DMS53 treated with DMSO at 0.1 percent for 48 hours (cell line): ENCODE results near the gene DPH2.
A peak's percentile ranks its signal among the peaks of the same experiment; 100 is the strongest.

Source experiments
- DNase-seq: peaks from one replicate; lab custom pipeline; 2025; ENCODE audit not compliant: unreplicated experiment; lab: John Stamatoyannopoulos, UW

Gene DPH2

DNA sequence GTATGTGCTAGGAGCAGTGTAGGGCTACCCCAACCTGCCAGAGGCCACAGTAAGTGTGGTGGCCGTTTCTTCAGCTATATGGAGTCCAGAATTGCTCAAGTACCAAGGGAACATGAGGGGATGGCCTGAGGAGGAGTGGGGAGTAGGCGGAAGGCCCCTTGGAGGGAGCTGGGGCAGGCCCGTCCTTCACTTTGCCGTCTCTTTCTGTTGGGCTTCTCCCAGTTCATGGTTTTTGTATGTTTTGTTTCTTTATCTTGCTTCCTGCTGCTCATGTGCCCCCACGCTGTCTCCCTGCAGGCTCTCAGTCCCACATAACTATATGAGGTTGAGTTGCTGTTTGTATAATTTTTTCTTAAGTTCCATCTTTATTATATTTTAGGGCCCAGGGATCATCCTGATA is 5.9 kb upstream of the DPH2 start:
- DNase-seq: no peak

DNA sequence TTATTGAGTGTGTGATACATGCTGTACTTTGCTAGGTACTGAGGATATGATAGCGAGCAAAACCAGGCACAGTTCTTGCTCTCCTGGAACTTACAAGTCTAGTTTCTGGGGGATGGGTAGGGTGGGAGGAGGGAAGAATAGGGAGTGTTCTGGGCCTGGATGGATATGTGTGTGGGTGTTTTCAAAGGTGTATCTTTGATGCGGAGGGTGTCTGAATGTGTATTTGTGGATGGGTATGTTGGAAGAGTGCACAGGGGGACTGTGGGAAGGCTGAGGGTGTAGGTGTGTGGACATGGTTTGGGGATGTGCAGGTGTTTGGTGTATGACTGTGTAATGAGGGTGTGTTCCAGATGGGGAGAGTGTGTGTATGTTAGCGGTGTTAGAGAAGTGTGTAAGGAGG is 4.5 kb upstream of the DPH2 start:
- DNase-seq: no peak

DNA sequence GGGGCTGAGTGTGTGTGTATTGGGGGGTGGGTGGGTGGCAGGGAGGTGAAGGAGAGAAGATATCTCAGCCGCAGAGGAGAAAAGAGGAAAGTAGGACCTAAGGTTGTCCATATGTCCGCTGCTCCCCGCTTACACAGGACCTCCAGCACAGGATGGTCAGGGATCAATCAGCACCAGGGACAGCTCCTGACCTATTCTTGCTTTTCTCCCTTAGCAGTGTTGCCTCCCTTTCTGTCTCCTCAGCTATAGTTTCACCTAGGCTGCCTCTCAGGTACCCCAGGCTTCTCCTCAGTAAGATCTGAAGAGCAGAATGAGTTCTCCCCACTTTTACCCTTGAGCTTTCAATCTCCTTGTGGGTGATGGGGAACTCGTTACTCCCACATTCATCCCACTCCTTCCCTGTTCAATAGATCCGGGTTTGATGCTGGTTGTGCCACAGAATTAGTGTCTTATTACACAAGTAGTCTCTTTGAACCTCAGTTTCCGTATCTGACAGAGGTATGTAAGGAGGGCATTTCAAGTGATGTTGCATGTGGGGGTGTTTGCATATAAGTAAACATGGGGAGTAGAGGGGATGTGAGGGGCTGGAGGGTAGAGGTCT is 1.4 kb upstream of the DPH2 start:
- DNase-seq: no peak

DNA sequence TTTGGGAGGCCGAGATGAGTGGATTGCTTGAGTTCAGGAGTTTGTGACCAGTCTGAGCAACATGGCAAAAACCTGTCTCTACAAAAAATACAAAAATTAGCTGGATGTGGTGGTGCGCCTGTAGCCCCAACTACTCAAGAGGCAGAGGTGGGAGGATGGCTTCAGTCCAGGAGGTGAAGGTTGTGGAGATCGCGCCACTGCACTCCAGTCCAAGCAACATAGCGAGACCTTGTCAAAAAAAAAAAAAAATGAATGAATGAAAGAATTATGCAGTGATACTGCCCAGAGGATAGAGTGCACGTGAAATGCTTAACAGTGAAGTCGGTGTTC is 429 bp upstream of the DPH2 start:
- no peak for DNase-seq

DNA sequence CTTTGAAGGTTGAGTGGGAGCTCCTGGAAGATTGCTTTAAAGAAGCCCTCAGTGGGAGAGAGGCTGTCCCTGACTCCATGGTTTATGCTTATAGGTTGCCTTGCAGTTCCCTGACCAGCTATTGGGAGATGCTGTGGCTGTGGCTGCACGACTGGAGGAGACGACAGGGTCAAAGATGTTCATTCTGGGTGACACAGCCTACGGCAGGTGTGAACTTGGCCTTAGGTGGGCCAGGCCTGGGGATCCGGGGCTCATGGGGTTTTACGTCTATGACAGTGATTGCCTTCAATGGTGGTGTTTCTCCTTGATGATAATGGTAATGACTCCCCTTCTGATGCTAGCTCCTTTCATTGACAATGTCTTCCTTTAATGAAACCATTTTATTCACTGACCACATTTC is 692 bp downstream of the DPH2 start:
- DNase-seq: no peak

DNA sequence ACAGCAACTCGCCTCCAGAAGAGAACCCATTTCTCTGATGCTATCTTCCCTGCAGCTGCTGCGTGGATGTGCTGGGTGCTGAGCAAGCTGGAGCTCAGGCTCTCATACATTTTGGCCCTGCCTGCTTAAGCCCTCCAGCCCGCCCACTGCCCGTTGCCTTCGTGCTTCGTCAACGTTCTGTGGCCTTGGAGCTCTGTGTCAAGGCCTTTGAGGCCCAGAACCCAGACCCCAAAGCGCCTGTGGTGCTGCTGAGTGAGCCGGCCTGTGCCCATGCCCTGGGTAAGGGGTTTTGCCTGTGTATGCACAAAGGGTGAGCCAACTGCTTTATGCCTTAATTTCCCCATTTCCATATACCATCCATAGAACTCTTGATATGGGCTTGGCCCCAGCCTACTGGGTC is 1.1 kb downstream of the DPH2 start:
- DNase-seq: no peak

DNA sequence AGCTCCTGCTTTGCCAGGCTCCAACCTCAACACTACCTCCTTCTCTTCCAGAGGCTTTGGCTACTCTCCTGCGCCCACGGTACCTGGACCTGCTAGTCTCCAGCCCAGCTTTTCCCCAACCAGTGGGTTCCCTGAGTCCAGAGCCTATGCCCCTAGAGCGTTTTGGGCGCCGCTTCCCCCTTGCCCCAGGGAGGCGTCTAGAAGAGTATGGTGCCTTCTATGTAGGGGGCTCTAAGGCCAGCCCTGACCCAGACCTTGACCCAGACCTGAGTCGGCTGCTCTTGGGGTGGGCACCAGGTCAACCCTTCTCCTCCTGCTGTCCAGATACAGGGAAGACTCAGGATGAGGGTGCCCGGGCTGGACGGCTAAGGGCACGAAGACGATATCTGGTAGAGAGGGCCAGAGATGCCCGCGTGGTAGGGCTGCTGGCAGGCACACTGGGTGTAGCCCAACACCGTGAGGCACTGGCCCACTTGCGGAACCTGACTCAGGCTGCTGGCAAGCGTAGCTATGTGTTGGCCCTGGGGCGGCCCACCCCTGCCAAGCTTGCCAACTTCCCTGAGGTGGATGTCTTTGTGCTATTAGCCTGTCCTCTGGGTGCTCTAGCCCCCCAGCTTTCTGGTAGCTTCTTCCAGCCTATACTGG is 1.6 kb downstream of the DPH2 start:
- no peak for DNase-seq

DNA sequence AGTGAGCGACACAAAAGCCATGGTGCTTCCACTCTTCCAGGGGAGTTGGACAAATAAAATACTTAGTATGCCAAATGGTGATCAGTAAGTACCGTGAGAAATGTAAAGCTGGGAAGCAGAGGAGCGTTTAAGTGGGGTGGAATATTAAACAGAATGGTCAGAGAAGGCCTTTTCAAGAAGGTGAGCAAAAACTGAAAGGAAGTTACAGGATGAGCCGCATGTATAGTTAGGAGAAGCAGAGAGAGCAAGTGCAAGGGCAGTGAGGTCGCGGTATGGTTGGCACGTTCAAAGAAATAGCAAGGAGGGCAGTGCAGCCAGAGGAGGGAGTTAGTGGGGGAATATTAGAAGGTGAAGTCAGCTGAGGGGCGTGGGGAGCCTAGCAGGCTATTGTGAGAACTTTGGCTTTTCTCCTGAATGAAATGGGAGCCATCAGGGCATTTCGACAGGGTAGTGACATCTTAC is 4.2 kb downstream of the DPH2 start:
- peak; percentile 48 for DNase-seq

DNA sequence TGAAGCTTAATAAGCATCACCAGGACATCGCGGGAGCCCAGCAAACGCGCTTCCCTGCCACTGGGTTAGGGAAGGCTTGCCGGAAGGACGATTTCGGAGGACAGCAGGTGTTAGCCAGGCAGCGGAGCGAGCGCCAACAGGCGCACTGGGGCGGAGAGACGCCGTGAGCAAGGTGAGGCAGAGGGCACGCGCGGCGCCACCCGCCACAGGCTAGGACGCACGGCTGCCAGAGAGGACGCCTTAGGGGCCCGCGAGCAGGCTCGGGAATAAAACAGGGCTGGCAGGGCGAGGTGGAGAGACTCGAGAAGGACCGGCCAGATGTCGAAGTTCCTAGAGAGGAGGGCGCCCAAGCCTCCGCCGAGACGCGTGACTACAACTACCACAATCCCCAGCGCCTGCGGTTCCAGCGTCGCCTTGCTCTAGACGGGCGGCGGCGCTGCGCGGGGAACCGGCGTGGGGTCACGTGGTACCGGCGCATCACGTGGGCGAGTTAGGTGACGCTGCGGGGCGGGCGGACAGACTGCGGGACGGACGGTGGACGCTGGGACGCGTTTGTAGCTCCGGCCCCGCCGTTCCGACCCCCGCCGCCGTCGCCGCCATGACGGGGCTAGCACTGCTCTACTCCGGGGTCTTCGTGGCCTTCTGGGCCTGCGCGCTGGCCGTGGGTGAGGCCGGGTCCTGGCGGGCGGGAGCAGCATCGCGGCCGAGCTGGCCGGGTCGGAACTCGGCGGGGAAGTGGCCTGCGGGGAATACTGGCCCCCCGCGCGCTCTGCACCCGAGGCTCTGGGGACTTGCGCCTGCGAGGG is 4.8 kb downstream of the DPH2 start, which contains the start of gene ATP6V0B:
Gene ATP6V0B, plus strand, starts transcription at position 518 of the 806 bp plus-strand sequence. Its CDS starts 81 bp downstream, at position 599.
- peak; percentile 90 for DNase-seq

DNA sequence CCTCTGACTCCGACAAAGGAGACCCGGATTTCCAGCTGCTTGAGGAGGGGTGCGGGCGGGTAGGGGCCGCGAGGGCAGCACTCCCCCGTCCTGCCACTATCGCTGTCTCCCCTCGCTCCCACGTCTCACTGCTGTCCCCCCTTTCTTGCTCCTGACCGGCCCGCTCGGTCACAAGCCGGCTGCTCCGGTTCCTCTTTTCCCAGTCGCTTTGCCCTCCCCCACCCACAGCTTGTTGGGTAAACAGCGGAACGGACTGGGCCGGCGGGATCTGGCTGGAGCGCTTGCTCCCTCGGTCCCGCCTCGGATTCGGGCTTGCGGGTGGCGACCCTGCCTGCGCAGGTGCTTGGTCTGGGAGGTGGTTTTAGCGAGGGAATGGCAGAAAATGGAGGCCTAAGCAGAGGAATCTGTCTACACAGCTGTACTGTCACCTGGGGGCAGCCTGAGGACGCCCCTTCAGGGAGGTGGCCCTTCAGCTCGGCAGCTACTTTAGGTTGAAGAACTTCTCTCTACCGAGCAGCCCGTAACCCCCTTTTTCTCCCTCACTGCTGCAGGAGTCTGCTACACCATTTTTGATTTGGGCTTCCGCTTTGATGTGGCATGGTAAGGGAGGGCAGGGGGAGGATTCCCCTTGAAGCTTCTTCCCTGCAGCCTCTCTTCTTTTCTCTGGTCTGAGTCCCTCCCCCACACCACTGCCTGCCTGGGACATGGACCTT is 5.6 kb downstream of the DPH2 start:
- no peak for DNase-seq

DNA sequence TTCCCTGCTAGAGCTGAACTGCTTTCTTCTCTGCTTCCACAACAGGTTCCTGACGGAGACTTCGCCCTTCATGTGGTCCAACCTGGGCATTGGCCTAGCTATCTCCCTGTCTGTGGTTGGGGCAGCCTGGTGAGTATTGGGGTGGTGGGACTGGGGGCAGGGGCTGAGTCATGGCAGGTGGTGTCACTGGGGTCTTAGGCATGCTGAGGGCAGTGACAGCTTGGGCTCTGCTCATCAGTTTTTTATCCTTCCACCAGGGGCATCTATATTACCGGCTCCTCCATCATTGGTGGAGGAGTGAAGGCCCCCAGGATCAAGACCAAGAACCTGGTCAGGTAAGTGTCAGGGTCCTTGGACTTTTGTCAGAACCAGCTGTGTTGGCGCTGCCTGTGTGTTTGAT is 6.2 kb downstream of the DPH2 start:
- no peak for DNase-seq

DNA sequence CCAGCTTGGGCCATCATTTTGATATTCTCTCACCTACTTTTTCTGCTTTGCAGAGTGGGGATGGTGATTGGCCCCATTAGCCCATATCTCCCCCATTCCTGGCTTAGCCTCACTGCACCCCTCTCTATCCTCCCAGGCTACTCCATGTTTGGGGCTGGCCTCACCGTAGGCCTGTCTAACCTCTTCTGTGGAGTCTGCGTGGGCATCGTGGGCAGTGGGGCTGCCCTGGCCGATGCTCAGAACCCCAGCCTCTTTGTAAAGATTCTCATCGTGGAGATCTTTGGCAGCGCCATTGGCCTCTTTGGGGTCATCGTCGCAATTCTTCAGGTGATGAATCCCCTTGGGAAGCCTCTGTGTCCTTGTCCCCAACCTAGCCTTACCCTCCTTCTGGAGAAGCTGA is 7.1 kb downstream of the DPH2 start:
- DNase-seq: no peak

DNA sequence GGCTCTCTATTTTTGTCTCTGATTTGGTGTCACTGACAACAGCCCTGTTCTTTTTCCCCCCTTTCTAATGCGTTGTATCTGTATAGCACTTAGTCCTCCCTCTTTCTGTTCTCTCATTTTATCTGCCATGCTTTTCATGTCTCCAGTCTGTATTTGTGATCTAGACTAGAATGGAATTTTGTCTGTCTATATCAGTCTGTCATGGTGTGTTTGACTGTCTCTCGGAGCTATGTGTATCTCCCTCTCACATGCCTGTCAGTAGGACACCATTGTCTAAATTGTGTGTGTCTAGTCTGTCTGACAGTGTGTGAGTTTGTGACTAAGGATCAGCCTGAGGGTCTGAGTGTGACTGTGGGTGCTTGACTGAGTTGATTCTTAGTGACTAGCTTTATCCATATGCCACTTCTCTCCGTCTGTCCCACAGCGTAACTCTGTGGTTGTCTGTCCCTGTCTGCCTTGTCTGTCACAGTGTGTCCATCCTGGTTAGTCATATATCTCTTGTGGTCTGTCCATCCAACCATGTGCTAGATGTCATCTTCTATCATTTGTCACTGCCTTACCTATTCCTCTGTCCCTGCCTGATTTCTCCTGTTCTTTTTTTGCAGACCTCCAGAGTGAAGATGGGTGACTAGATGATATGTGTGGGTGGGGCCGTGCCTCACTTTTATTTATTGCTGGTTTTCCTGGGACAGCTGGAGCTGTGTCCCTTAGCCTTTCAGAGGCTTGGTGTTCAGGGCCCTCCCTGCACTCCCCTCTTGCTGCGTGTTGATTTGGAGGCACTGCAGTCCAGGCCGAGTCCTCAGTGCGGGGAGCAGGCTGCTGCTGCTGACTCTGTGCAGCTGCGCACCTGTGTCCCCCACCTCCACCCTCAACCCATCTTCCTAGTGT is 7.8 kb downstream of the DPH2 start:
- DNase-seq: no peak

DNA sequence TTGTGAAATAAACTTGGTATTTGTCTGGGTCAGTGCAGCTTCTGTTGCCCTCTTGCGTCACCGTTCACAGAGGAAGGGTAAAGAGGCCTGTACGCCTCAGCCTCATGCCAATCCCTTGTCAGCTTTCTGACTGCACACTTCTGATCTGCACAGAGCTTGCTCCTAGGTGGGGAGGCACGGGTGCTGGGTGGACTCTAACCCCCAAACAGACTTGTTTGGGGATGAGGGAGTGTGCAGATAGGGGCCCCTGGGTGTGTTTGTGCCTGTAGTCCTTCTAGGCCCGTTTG is 8.4 kb downstream of the DPH2 start:
- DNase-seq: no peak

DNA sequence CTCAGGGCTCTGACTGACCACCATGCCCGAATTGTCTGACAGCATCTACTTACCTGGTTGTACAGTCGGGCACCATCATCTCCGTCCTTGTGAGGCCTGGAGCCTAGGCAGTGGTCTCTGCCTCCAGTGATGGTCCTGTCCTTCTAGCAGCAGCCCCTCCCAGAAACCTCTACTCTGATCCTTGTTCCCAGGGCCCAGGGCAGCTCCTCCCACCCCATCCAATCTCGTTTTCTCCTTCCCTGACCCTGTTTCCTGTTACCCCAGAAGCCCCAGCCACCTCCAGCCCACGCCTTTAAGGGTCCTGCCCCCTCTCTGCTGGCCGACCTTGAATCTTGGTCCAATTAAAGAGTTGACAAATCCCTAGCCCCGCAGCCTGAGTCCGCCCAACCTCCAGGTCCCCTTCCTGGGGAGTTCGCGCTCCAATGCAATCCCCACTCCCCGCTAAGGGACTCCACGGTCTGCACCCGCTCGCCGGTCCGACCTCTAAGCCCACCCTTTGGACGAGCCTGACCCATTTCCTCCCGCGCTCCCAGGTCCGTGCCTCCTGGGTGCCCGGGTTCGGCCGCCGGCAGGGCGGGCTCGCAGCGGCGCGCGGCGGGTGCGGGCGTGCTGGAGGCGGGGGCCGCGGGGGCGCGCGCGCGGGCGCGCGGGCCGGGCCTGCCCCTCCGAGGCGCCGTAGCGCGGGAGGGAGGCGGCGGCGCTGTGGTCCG is 8.9 kb downstream of the DPH2 start, which contains the start of gene B4GALT2:
Gene B4GALT2, plus strand, starts transcription at position 660 of the 710 bp plus-strand sequence. CDS start 1,951 bp downstream, outside the sequence.
- no peak for DNase-seq

DNA sequence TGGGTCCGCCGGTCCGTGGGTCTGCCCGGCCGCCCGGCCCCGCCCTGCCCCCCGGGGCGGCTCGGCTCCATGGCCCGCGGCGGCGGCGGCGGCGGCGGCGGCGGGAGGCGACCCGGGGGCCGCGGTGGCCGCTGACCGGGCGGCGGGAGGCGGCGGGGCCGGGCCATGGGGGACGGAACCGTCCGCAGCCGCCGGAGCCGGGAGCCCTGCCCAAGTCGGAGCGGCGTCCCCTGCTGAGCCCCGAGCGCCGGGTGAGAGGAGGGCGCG is 9.4 kb downstream of the DPH2 start:
- DNase-seq: no peak

DNA sequence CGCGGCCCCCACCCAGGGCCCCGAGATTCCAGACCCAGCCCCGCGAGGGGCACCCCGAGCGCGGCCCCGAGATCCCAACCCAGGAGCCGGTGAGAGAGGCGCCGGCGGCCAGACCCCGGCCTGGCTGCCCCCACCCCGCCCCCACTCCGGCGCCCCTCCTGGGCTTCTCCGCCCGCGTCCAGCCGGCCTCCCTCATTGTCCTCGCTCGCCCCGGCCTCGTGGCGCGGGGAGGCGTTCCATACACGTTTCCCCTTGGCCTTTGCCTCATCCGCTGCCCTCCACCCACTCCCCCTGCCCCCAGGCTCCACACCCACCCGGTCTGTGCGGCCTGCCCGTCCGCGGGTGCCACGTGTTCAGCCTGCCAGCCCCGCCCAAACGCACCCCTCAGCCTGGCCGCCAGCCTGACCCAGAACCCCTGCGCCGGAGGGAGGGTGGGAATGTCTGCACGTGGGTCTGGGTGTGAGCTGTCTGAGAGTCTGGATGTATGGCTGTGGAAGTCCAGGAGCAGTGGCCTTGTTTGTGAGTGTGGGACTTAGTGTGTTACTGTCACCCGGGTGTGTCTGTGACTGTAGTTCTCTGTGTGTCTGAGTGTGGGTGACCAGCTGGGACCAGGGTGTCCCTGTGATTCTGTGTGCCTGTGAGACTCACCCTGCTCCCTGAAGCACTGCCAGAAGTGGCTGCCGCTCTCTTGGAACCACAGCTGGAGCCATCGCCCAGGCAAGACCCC is 9.9 kb downstream of the DPH2 start:
- DNase-seq: no peak

DNA sequence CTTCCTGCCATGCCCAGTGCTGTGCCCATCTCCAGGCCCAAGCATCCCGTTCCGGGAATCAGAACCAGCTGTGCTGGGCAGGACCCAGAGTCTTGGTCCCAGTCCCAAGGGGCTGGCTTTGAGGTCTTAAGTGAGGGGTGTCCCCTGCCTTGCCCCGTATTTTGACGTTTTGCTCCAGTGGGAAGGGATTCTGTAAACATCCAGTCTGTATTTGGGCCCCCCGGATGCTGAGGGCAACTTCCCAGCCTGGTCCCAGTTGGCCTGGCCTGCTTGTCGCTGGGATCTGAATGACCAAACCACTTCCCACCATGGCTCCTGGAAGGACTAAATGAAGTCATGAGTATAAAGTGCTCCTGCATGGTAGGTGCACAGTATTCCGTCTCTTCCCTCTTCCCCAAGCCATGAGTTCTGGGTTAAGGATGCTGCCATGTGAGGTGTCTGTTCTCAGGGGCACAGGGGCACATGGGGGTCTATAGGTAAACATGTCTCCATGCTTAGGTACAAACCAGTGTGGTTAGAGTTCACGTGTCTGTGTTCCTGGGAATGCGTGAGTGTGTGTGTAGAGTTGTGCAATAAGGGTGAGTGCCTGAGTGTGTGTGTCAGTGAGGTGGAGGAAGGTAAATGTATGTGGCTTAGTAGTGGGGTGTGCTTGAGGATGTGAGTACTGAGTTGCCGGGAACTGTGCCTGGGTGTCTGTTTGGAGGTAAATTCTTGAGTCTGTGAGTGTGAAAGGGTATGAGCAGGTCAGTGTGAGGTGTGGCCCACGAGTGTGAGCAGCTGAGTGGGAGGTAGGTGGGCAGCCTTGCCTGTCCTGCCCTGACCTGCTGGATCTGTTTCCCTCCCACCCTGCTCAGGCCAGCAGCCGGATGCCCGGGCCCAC is 10.7 kb downstream of the DPH2 start:
- no peak for DNase-seq

DNA sequence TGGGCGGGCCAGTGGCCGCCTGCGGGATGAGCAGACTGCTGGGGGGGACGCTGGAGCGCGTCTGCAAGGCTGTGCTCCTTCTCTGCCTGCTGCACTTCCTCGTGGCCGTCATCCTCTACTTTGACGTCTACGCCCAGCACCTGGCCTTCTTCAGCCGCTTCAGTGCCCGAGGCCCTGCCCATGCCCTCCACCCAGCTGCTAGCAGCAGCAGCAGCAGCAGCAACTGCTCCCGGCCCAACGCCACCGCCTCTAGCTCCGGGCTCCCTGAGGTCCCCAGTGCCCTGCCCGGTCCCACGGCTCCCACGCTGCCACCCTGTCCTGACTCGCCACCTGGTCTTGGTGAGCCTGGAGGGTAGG is 11.3 kb downstream of the DPH2 start:
- DNase-seq: no peak
